CD4-positive, alpha-beta T cell treated with Interferon alpha-2 for 1 hour (primary cell): ENCODE data around the gene CRLF1.

Experiments used
- DNase-seq, 2 donors: peaks; one replicate each; pipeline ENCODE4 v3.0.0-alpha.2; 2020 to 2022

Gene CRLF1

GRCh38 chr19:18543814-18544475, 62.7 kb downstream of the CRLF1 start:
- peak; percentile 83 to 91 for DNase-seq
